HG03280 (cell line): Measurements from ENCODE around the gene VWA5B2.

ENCODE experiments used
- ATAC-seq: cut with Tn5 transposase; IDR thresholded peaks from one replicate; pipeline ENCODE4 v1.9.1; 2021; ENCODE audit warnings: mild to moderate bottlenecking, moderate library complexity; ENCODE audit not compliant: unreplicated experiment

VWA5B2 gene

DNA sequence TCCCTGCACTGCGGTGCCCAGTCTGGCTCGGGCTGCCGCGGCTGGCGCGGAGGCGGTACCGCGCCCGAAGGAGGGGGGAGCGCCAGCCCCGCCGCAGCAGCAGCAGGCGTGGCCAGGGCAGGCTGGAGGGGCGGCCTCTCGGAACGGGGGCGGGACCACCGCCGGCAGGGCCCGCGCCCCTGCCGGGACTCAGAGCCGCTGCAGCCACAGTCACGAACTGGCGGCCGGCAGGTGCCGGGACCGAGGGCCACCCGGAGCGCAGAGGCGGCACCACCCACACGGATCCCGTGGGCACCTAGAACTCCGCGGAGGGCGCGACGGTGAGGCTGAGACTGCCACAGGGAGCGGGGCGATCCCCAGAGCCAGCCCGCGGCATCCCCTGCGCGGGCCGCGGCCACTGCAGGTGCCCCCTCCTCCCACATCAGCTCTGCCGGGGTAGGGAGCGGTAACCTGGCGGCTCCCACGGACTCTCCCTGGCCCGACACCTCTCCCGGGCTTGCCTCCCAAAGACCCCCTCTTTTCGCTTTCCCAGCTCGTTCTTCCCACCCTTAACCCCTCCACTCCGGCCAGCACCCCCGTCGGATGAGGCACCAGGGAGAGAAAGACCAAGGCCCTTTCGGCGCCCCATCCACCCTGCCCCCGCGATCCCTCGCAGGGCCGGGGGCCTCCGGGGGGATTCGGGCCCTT is at the start of gene VWA5B2:
Gene VWA5B2, plus strand, starts transcription at position 192 of the 687 bp plus-strand sequence. CDS start 944 bp downstream, outside the sequence.
- ATAC-seq, result peak; percentile 77

DNA sequence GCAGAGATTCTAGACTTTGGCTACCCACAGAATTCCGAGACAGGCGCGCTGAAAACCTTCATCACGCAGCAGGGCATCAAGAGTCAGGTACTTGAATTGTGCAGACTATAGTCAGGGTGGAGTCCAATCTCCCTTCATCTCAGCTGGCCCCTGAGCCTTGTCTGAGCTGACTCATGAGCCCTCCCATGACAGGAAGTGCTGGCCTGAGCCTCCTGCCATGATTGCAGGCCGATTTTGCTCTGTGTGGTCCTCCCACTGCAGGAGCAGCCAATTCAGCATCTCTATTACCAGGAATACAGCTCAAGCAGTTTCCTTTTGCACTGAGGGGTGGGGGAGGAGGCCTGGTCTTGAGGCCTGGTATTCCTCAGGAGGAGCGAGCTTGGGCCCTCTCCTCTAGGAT is 49.2 kb upstream of the VWA5B2 start:
- ATAC-seq, result no peak

DNA sequence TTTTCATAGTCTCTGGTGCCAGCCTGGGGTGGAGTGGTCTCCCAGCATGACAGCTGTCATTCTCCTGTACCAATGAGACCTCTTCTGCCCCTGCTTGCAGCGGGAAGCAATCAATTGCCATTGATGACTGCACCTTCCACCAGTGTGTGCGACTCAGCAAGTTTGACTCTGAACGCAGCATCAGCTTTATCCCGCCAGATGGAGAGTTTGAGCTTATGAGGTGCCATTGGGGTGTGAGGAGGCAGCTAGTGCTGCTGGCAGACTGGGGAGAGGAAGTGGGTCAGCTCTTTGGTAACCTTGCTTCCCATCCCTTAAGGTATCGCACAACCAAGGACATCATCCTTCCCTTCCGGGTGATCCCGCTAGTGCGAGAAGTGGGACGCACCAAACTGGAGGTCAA is 47.8 kb upstream of the VWA5B2 start:
- no peak for ATAC-seq

- ATAC-seq, result no peak
These were observed 45.7 kb upstream of the VWA5B2 start for GRCh38 chr3:184183679-184184078.

- ATAC-seq, result no peak
These were observed 44.7 kb upstream of the VWA5B2 start for GRCh38 chr3:184184546-184185230.

DNA sequence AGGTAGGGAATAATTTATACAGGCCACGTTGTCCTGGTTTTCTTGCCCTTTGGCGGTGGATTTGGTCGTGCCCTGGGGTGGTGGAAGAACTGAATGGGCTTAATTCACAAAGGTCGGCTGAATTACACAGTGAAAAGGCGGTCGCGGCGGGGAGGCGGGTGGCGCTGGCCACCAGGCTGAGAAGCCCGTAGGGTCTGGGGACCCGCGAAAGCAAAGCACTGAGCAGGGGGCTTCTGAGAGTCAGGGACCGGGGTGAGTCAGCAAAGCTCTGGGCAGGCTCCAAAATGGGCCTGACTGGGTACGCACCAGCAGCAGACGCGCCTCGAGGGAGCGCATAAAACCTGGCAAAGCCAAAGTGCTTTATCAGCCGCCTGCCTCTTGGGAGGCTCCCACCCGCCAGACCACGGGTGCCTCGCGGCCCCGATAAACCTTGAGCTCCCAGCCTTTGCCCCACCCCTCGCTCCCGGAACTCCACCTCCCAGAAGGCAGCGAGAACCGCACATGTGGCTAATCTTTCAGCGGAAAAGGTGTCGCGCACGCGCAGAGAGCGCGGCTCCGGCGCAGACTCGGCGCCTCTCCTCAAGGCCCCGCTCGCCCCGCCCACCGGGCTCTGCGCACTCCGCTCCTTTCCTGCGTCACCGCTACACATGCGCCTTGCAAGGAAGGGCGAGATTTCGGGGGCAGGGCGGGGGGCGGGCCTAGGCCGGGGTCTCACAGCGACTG is 43.8 kb upstream of the VWA5B2 start:
- peak; percentile 91 for ATAC-seq

DNA sequence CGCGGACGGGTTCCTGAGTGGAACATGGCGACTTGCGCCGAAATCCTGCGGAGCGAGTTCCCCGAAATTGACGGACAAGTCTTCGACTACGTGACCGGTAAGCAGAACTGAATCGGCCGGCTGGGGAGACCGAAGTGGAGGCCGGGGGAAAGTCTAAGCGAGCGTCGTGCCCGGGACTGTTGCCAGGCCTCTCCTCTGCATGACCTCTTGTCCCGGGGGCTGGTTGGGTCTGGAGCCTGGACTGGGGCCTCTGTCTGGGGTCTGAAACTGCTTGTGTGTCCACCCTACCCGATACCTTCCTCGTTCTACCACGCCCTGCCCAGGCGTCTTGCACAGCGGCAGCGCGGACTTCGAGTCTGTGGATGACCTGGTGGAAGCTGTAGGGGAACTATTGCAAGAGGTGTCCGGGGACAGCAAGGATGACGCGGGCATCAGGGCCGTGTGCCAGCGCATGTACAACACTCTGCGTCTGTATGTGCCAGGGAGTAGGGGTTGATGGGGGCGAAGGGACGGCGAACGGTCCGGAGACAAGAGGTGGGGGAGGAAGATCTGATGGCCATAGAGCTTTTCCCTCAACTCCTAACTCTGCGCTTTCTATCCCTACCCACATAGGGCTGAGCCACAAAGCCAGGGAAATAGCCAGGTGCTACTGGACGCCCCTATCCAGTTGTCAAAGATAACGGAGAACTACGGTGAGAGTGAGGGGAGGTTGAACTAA is 43.0 kb upstream of the VWA5B2 start, which contains the start of gene ABCF3:
Gene ABCF3, plus strand, starts transcription at position 16 of the 718 bp plus-strand sequence. Its CDS starts 9 bp downstream, at position 25.
- peak; percentile 17 for ATAC-seq

GRCh38 chr3:184186902-184187207 is 42.5 kb upstream of the VWA5B2 start:
- no peak for ATAC-seq

- no peak for ATAC-seq
These were observed 41.3 kb upstream of the VWA5B2 start for GRCh38 chr3:184188080-184188479.

DNA sequence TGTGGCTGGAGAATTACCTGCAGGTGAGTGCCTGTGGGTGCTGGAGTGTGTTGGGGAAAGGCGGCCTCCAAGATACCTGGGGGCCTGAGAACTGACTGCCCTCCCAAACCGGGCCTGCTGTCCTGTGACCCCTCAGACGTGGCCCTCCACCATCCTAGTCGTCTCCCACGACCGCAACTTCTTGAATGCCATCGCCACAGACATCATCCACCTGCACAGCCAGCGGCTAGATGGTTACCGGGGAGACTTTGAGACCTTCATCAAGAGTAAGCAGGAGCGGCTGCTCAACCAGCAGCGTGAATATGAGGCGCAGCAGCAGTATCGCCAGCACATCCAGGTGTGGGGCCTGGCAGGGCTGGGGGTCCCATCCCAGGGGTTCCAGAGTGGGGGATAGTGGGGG is 40.0 kb upstream of the VWA5B2 start:
- no peak for ATAC-seq

- ATAC-seq, result no peak
These were observed 36.5 kb upstream of the VWA5B2 start for GRCh38 chr3:184192889-184193288.

- ATAC-seq, result no peak
These were observed 35.3 kb upstream of the VWA5B2 start for GRCh38 chr3:184193991-184194539.

- ATAC-seq, result no peak
These were observed 32.8 kb upstream of the VWA5B2 start for GRCh38 chr3:184196536-184196935.

DNA sequence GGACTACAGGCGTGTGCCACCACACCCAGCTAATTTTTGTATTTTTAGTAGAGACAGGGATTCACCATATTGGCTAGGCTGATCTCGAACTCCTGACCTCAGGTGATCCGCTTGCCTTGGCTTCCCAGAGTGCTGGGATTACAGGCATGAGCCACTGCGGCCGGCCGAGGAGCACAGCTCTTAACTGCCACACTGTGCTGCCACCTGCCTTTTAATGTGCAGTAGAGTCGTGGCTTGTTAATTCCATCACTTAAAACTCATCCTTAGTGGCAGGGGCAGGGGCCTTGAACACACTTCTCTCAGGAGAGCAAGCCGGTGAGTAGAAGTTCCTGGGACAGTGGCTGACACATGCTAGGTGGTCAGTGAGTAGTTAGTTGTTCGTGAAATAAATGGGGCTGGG is 30.9 kb upstream of the VWA5B2 start:
- ATAC-seq, result no peak

GRCh38 chr3:184200825-184201224 is 28.6 kb upstream of the VWA5B2 start:
- ATAC-seq, result no peak

GRCh38 chr3:184203526-184203925 is 25.9 kb upstream of the VWA5B2 start:
- ATAC-seq, result no peak

DNA sequence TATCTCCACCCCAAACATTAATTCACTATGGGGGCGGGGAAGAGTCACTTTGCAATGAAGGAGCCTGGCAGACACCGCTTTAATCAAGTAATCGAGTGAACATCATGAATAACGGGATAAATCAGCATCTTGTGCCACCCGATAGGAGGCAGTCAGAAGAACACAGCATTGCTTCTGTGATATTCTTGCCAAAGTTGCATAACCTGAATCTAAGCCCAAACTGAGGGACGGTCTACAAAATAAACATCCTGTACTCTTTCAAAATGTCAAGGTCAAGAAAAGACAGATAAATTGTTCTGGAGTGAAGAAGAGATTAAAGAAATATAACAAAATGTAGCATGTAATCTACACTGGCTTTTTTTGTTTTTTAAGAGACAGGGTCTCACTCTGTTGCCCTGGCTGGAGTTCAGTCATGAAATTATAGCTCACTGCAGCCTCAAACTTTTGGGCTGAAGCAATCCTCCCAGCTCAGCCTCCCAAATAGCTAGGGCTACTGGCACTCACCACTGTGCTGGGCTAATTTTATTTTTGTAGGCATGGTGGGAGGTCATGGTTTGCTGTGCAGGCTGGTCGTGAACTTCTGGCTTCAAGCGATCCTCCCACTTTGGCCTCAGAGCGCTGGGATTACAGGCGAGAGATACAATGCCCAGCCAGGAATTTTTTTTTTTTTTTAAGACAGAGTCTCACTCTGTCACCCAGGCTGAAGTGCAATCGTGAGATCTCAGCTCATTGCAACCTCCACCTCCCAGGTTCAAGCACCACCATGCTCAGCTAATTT is 20.1 kb upstream of the VWA5B2 start:
- ATAC-seq, result no peak

DNA sequence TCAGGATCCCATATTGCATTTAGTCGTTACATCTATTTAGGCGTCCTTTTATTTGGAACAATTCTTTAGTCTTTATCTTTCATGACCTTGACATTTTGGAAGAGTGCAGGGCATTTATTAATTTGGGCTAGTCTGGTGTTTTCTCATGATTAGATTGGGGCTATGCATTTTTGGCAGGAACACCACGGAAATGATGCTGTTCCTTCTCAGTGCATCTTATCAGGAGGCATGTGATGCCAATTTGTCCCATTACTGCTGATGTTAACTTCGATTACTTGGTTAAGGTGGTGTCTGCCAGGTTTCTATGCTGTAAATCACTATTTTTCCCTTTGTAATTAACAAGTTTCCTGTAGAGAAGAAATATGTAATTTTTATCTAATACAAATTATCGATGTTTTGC is 18.1 kb upstream of the VWA5B2 start:
- no peak for ATAC-seq

DNA sequence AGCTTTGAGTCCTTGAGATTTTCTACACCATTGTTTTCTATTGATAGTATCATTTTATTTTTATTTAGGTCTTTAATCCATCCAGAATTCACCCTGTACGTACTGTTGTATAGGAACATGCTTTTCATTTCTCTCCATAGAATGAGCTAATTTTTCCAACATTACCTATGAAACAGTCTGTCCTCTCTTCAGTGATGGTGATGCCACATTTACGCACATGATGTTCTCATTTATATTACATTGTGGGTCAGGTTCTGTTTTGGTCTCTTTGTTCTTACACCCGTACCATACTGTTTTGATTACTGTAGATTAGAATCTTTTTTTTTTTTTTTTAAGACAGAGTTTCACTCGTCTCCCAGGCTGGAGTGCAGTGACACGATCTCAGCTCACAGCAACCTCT is 17.7 kb upstream of the VWA5B2 start:
- no peak for ATAC-seq

DNA sequence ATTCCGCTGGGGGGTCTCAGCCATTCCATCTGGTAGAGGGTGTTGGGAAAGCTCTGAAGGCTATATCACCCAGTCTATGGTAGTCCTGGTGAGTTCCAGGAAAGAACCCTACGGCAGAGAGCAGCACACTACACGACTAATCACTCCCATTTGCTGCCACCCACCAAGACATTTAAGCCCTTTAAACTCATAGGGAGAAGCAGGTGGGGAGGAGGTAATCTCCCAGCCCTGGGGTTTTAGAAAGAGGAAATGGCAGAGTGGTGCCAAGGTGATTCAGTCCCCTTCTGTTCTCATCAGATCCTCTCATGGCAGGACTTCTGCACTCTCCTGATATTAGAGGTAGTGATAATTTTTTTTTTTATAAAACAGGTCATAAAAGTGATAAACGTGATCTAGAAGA is 10.6 kb upstream of the VWA5B2 start:
- ATAC-seq, result no peak
